LNCAP (cell line): Measurements from ENCODE around the gene ANKLE1.

Experiments used
- CTCF ChIP-seq: fragments of 450-650 bp; IDR thresholded peaks from 2 replicates; pipeline ENCODE4 v1.5.1; 2017; ENCODE audit warnings: mild to moderate bottlenecking

The ANKLE1 gene

GRCh38 chr19:17244618-17245534 lies 36.8 kb upstream of the ANKLE1 start:
- no peak for TF ChIP-seq CTCF

- TF ChIP-seq CTCF: no peak
Measured at GRCh38 chr19:17245535-17245984, 36.1 kb upstream of the ANKLE1 start, which contains the start of gene NR2F6. Gene NR2F6 (minus strand): TSS chr19:17245919. CDS start chr19:17245220, 699 bp downstream.

- no peak for TF ChIP-seq CTCF
Measured at GRCh38 chr19:17246681-17247425, 34.8 kb upstream of the ANKLE1 start.

GRCh38 chr19:17248011-17248776 lies 33.5 kb upstream of the ANKLE1 start:
- TF ChIP-seq CTCF: no peak

GRCh38 chr19:17249887-17250548 lies 31.7 kb upstream of the ANKLE1 start:
- TF ChIP-seq CTCF: no peak

- TF ChIP-seq CTCF: no peak
Measured at GRCh38 chr19:17254636-17255035, 27.1 kb upstream of the ANKLE1 start.
